IMR-90 (cell line): ENCODE data around the gene CPT1A. TPM values are rescaled to one million over a fixed set of nuclear protein-coding genes. Genes with fewer than 3 reads are reported as not detected.

ENCODE experiments used
- polyA plus RNA-seq, 3 experiments: library from polyadenylated mRNA; depleted of rRNA; stranded (reverse); fragments of >200 nt; gene quantifications; 2 replicates each; pipeline ENCODE4 v1.2.3, GENCODE V29; 2012; ENCODE audit warnings: low replicate concordance in 1 of 3
- total RNA-seq: library from RNA; depleted of rRNA; stranded (reverse); fragments of >200 nt; gene quantifications from 2 replicates; pipeline ENCODE4 v1.2.3, GENCODE V29; 2012; rRNA removed

The CPT1A gene
- total and polyA plus RNA-seq, 2 of the 4 experiments (the other 2 are of a cell fraction), result 15.4 to 21.3 TPM

Other genes starting within 250 kb of the CPT1A start
- gene GAL, start 157.4 kb downstream of the CPT1A start, total RNA-seq, result 0.28 TPM in 1 of 2 replicates, not detected in the other
- 2.0 and 2.5 TPM in 2 replicates for gene GAL, start 157.4 kb downstream of the CPT1A start, polyA plus RNA-seq (2012; rRNA removed)
- gene TESMIN, start 90.4 kb downstream of the CPT1A start, total RNA-seq, result 0.56 and 0.90 TPM in 2 replicates
- gene TESMIN, start 90.4 kb downstream of the CPT1A start, polyA plus RNA-seq (2012; rRNA removed), result 2.2 and 3.0 TPM in 2 replicates
- gene MRPL21, start 61.9 kb upstream of the CPT1A start, total RNA-seq, result 19.2 and 21.7 TPM in 2 replicates
- gene MRPL21, start 61.9 kb upstream of the CPT1A start, polyA plus RNA-seq (2012; rRNA removed), result 26.3 and 29.6 TPM in 2 replicates
- gene IGHMBP2, start 62.0 kb upstream of the CPT1A start, total RNA-seq, result 3.9 and 4.5 TPM in 2 replicates
- gene IGHMBP2, start 62.0 kb upstream of the CPT1A start, polyA plus RNA-seq (2012; rRNA removed), result 11.1 and 11.3 TPM in 2 replicates
- gene MRGPRD, start 139.1 kb upstream of the CPT1A start, total RNA-seq, result not detected in 2 replicates
- gene MRGPRD, start 139.1 kb upstream of the CPT1A start, polyA plus RNA-seq (2012; rRNA removed), result not detected in 2 replicates
- gene MRGPRF, start 171.3 kb upstream of the CPT1A start, total RNA-seq, result 5.8 and 6.3 TPM in 2 replicates
- 27.3 and 28.8 TPM in 2 replicates for gene MRGPRF, start 171.3 kb upstream of the CPT1A start, polyA plus RNA-seq (2012; rRNA removed)
- 3.1 and 3.4 TPM in 2 replicates for gene TPCN2, start 207.0 kb upstream of the CPT1A start, total RNA-seq
- gene TPCN2, start 207.0 kb upstream of the CPT1A start, polyA plus RNA-seq (2012; rRNA removed), result 6.9 and 8.0 TPM in 2 replicates